ENCODE measurements around the gene C17orf107.

- TF ChIP-seq EZH2phosphoT487 (IDR thresholded peaks at IDR 0.05; ENCODE audit: insufficient read depth, low read depth) (no peak), EZH2 (IDR thresholded peaks at IDR 0.05; ENCODE audit: insufficient read depth, poor library complexity, severe bottlenecking) (no peak)
Observed at GRCh38 chr17:4939796-4940554, 40.6 kb downstream of the C17orf107 start, which contains the start of the genes RNF167 and SLC25A11.
